ENCODE results near the gene RPS3. TPM values are rescaled to one million over a fixed set of nuclear protein-coding genes. Genes with fewer than 3 reads are reported as not detected.

Gene RPS3
- total RNA-seq, 1 experiment from 2014 or later, result 3,765 TPM

DNA sequence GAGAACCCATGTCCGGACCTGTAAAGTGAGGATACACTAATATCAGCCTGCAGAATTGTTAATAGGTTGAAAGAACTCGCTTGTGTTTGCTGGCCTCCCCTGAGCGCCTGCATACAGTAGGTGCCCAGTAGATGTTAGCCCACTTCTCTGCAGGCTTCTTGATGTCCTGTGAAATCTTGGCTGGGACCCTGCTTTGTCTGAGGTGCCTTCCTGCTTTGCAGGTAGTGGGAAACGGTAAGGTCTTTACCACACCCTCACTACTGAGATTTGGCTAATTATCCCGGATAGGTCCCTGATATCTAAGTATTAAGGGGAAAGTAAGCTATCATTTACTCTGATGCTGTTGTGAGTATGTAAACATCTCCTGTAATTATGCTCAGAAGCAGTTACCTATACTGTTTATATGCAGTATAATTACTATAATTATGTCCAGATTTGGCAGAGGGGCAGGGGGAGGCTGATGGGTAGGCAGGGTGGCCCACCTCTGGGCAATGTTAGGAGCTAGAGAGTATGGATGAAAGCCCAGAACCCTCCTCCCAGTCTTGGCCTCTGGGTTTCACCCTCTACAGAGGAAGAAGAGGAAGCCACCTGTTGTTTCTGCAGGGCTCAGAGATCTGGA is 46.6 kb upstream of the RPS3 start:
- no peak overlapping the region for H2BK12ac ChIP-seq (ENCODE audit: insufficient read length, low read depth, low read length)
- H3K4me1 ChIP-seq (ENCODE audit: insufficient read depth, low read length), result peaks cover 11% of the 10 kb centered on the region
- peaks cover 2% of the 10 kb centered on the region; the same call in 1 of the 2 replicates for H3K27me3 ChIP-seq (ENCODE audit: insufficient read depth, low read length)
- no peak overlapping the region for H3K23ac ChIP-seq (ENCODE audit: insufficient read length, low read depth, low read length)
- no peaks in the 10 kb centered on the region; the same call in 1 of the 2 replicates for H3K79me2 ChIP-seq (ENCODE audit: insufficient read depth, low read length)
- no peaks in the 10 kb centered on the region for H3K36me3 Mint-ChIP-seq (ENCODE audit: insufficient read depth in 1 of 3, low read depth in 3 of 3)
- H3K4me2 ChIP-seq (ENCODE audit: insufficient read depth, insufficient read length, low read length), result peak overlapping the region; percentile 87
- H3K14ac ChIP-seq (ENCODE audit: insufficient read depth, low read length), result no peak overlapping the region
- no peak overlapping the region for H3T11ph ChIP-seq (ENCODE audit: low read length)
- H4K5ac ChIP-seq (ENCODE audit: insufficient read length, low read depth, low read length), result no peak overlapping the region
- peaks cover 10% of the 10 kb centered on the region for H3K23me2 ChIP-seq (ENCODE audit: insufficient read length, low read depth, low read length, poor library complexity, severe bottlenecking)
- H3K18ac ChIP-seq (ENCODE audit: insufficient read length, low read depth, low read length), result no peak overlapping the region
- H3K27me3 Mint-ChIP-seq (ENCODE audit: low read depth), result peaks cover 12% of the 10 kb centered on the region
- H2AFZ ChIP-seq (ENCODE audit: low read length), result no peak overlapping the region
- no peak overlapping the region for H3K27ac ChIP-seq (ENCODE audit: insufficient read length, low read depth, low read length)
- H3K4ac ChIP-seq (ENCODE audit: low read depth, low read length), result no peak overlapping the region
- H3K27ac Mint-ChIP-seq, result no peak overlapping the region
- no peaks in the 10 kb centered on the region for H4K20me1 ChIP-seq (ENCODE audit: control insufficient read depth, insufficient read depth, insufficient read length)
- TF ChIP-seq, protein P1, sequence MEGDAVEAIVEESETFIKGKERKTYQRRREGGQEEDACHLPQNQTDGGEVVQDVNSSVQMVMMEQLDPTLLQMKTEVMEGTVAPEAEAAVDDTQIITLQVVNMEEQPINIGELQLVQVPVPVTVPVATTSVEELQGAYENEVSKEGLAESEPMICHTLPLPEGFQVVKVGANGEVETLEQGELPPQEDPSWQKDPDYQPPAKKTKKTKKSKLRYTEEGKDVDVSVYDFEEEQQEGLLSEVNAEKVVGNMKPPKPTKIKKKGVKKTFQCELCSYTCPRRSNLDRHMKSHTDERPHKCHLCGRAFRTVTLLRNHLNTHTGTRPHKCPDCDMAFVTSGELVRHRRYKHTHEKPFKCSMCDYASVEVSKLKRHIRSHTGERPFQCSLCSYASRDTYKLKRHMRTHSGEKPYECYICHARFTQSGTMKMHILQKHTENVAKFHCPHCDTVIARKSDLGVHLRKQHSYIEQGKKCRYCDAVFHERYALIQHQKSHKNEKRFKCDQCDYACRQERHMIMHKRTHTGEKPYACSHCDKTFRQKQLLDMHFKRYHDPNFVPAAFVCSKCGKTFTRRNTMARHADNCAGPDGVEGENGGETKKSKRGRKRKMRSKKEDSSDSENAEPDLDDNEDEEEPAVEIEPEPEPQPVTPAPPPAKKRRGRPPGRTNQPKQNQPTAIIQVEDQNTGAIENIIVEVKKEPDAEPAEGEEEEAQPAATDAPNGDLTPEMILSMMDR (conservative IDR thresholded peaks at IDR 0.05), result no peak; the same call in 2 of the 3 replicates
- no CpG with 5 or more reads among the region's 5 CpGs for WGBS (ENCODE audit: extremely low coverage, insufficient read length, low lambda C conversion rate)
- H2AK5ac ChIP-seq (ENCODE audit: insufficient read length, low read length), result no peak overlapping the region
- H3K4me1 Mint-ChIP-seq, result peaks cover 35 to 39% of the 10 kb centered on the region in 2 experiments
- DNase-seq, result no peak
- H2BK15ac ChIP-seq (ENCODE audit: low read depth, low read length), result no peak overlapping the region
- H2BK5ac ChIP-seq (ENCODE audit: insufficient read length, low read length), result no peak overlapping the region
- no peak overlapping the region for H3K56ac ChIP-seq (ENCODE audit: insufficient read length, low read depth, low read length)
- no peak overlapping the region for H2BK20ac ChIP-seq (ENCODE audit: low read depth, low read length, poor library complexity, severe bottlenecking)
- H3K4me3 Mint-ChIP-seq, result peak overlapping the region; percentile 72 to 87; a peak in 4 of 5 replicates
- H3K9ac ChIP-seq (ENCODE audit: extremely low read depth, insufficient read length, low read length), result no peak overlapping the region
- no peaks in the 10 kb centered on the region; a peak in 1 of 5 replicates for H3K9me3 Mint-ChIP-seq
- no peak overlapping the region for H4K91ac ChIP-seq (ENCODE audit: insufficient read length, low read depth, low read length)
- no peaks in the 10 kb centered on the region for H3K79me1 ChIP-seq (ENCODE audit: insufficient read depth, low read depth, low read length, poor library complexity, severe bottlenecking)
- no peaks in the 10 kb centered on the region for H3K9me3 ChIP-seq (ENCODE audit: control insufficient read depth, low read depth, low read length)
- H4K8ac ChIP-seq (replicated peaks; ENCODE audit: insufficient read length, low read depth, low read length), result no peak overlapping the region
- H2BK120ac ChIP-seq (ENCODE audit: low read depth, low read length, poor library complexity, severe bottlenecking), result no peak overlapping the region
